SW480 (cell line): ENCODE measurements around the gene PHRF1.

Experiments used
- DNase-seq: peaks from one replicate; pipeline ENCODE4 v3.0.0-alpha.2; 2016; ENCODE audit warnings: low spot score

PHRF1 gene

GRCh38 chr11:575996-576768 is at the start of gene PHRF1:
Gene PHRF1, plus strand, starts transcription at chr11:576470. Its CDS starts 5,043 bp downstream, at chr11:581513.
- peak; percentile 91 for DNase-seq

- DNase-seq: no peak
Measured at GRCh38 chr11:528166-528814, 48.0 kb upstream of the PHRF1 start.

GRCh38 chr11:528815-529727 is 47.2 kb upstream of the PHRF1 start:
- no peak for DNase-seq

- no peak for DNase-seq
Measured at GRCh38 chr11:529728-530411, 46.4 kb upstream of the PHRF1 start.

- no peak for DNase-seq
Measured at GRCh38 chr11:530960-531831, 45.1 kb upstream of the PHRF1 start.

- no peak for DNase-seq
Measured at GRCh38 chr11:531919-532526, 44.2 kb upstream of the PHRF1 start.

- DNase-seq: peak; percentile 69
Measured at GRCh38 chr11:532527-532985, 43.7 kb upstream of the PHRF1 start.

GRCh38 chr11:532986-533585 is 43.2 kb upstream of the PHRF1 start:
- DNase-seq: no peak

- no peak for DNase-seq
Measured at GRCh38 chr11:533586-534395, 42.5 kb upstream of the PHRF1 start.

- no peak for DNase-seq
Measured at GRCh38 chr11:534396-535209, 41.7 kb upstream of the PHRF1 start.

GRCh38 chr11:535210-535518 is 41.1 kb upstream of the PHRF1 start:
- no peak for DNase-seq

- peak; percentile 89 for DNase-seq
Measured at GRCh38 chr11:535519-536454, 40.5 kb upstream of the PHRF1 start, which contains the start of gene HRAS. Gene HRAS, minus strand, starts transcription at chr11:535576.

- peak; percentile 93 for DNase-seq
Measured at GRCh38 chr11:536841-537621, 39.2 kb upstream of the PHRF1 start, which contains the start of gene LRRC56. Gene LRRC56, plus strand, starts transcription at chr11:537527. Its CDS starts 3,158 bp downstream, at chr11:540685.

- no peak for DNase-seq
Measured at GRCh38 chr11:537622-538430, 38.4 kb upstream of the PHRF1 start.

GRCh38 chr11:538431-539051 is 37.7 kb upstream of the PHRF1 start:
- DNase-seq: no peak
